Upper lobe of left lung (tissue), 6 donors: Measurements from ENCODE around the gene GAMT. TPM values are rescaled to one million over a fixed set of nuclear protein-coding genes. Genes with fewer than 3 reads are reported as not detected.

Experiments
- ATAC-seq, 2 donors: fragments of 200-7000 bp; cut with Tn5 transposase; one replicate each; pipeline ENCODE4 v1.9.1; 2022; ENCODE audit warnings: mild to moderate bottlenecking in 2 of 2, moderate library complexity in 2 of 2; ENCODE audit not compliant: low FRiP score in 2 of 2
- DNase-seq, 2 donors: peaks; one replicate each; pipeline ENCODE4 v3.0.0-alpha.2; 2019 to 2020
- H3K27ac ChIP-seq, 4 donors: fragments of 200-600 bp; sonication (generic); one replicate each; pipeline ENCODE4 v1.5.1; 2016 to 2019
- H3K27me3 ChIP-seq, 4 donors: fragments of 200-600 bp; sonication (generic); one replicate each; pipeline ENCODE4 v1.5.1; 2017 to 2019
- H3K36me3 ChIP-seq, 4 donors: fragments of 200-600 bp; sonication (generic); one replicate each; pipeline ENCODE4 v1.5.1; 2016 to 2019
- H3K4me1 ChIP-seq, 4 donors: fragments of 200-600 bp; sonication (generic); one replicate each; pipeline ENCODE4 v1.5.1; 2018 to 2019
- H3K4me3 ChIP-seq, 4 donors: fragments of 200-600 bp; sonication (generic); one replicate each; pipeline ENCODE4 v1.5.1; 2017 to 2019; ENCODE audit warnings: mild to moderate bottlenecking in 2 of 4, moderate library complexity in 1 of 4
- H3K9me3 ChIP-seq, 4 donors: fragments of 200-600 bp; sonication (generic); one replicate each; pipeline ENCODE4 v1.5.1; 2018 to 2019
- EP300 ChIP-seq, 4 donors: sonication (generic); formaldehyde crosslinking; IDR thresholded peaks; one replicate each; pipeline ENCODE4 v1.5.1; 2017; ENCODE audit warnings: antibody characterized with exemption in 4 of 4, control low read depth in 2 of 4
- POLR2A ChIP-seq, 4 donors: fragments of 450-650 bp; IDR thresholded peaks; one replicate each; pipeline ENCODE4 v1.5.1; 2016 to 2017; ENCODE audit warnings: antibody characterized with exemption in 4 of 4, mild to moderate bottlenecking in 2 of 4
- POLR2AphosphoS5 ChIP-seq, 2 donors: sonication (generic); formaldehyde crosslinking; IDR thresholded peaks; one replicate each; pipeline ENCODE4 v1.5.1; 2017; ENCODE audit warnings: antibody characterized with exemption in 2 of 2
- WGBS, 2 donors: methylation state at CpG; one replicate each; pipeline ENCODE4 v1.1.5; 2017 to 2018; 5-methylcytosine and 5-hydroxymethylcytosine counted together
- total RNA-seq, 6 donors: library from RNA; depleted of rRNA in 4 of 6; stranded (reverse); fragments of >200 nt in 4 of 6; gene quantifications; one replicate each; pipeline versions ENCODE4 v1.1.0 to v1.2.1, GENCODE V29; 2016 to 2021
- TF ChIP-seq, protein P1 (sequence below), 6 experiments: fragments of 450-650 bp in 4 of 6; fragments of 200-600 bp in 2 of 6; sonication (generic) in 2 of 6; IDR thresholded peaks; one replicate each; pipeline ENCODE4 v1.5.1; 2016 to 2019; ENCODE audit warnings: antibody characterized with exemption in 6 of 6
- donor health status: DM: no; HTN: no; CAD: no; lungs with moderate emphysema.
- donor health status: DM: no; HTN: yes; CAD: no; lungs with severe emphysema.

The GAMT gene
- total RNA-seq, 6 donors from 2014 or later = 4.0 to 12.1 (median 8.1) TPM

GRCh38 chr19:1446713-1447481 lies 45.6 kb upstream of the GAMT start:
- TF ChIP-seq POLR2AphosphoS5 (IDR thresholded peaks at IDR 0.05) (no peak), POLR2A (IDR thresholded peaks at IDR 0.05) (no peak), EP300 (IDR thresholded peaks at IDR 0.05) (no peak)
- TF ChIP-seq, protein P1, sequence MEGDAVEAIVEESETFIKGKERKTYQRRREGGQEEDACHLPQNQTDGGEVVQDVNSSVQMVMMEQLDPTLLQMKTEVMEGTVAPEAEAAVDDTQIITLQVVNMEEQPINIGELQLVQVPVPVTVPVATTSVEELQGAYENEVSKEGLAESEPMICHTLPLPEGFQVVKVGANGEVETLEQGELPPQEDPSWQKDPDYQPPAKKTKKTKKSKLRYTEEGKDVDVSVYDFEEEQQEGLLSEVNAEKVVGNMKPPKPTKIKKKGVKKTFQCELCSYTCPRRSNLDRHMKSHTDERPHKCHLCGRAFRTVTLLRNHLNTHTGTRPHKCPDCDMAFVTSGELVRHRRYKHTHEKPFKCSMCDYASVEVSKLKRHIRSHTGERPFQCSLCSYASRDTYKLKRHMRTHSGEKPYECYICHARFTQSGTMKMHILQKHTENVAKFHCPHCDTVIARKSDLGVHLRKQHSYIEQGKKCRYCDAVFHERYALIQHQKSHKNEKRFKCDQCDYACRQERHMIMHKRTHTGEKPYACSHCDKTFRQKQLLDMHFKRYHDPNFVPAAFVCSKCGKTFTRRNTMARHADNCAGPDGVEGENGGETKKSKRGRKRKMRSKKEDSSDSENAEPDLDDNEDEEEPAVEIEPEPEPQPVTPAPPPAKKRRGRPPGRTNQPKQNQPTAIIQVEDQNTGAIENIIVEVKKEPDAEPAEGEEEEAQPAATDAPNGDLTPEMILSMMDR (IDR thresholded peaks at IDR 0.05) = no peak
- DNase-seq (peak in 1 of 2 donors; percentile 89), ATAC-seq (no peak)
- 3 to 10% methylated on average over 14 to 42 of the region's 63 CpGs for WGBS, 2 donors
- Histone ChIP-seq H3K27me3 (peaks cover 3 to 61% (median 42%) of the 10 kb centered on the region in 4 donors), H3K36me3 (peaks cover 0 to 12% (median 9%) of the 10 kb centered on the region in 4 donors), H3K4me1 (peaks cover 22 to 36% (median 26%) of the 10 kb centered on the region in 4 donors), H3K4me3 (peak overlapping the region in 1 of 4 donors; percentile 50), H3K9me3 (no peaks in the 10 kb centered on the region), H3K27ac (no peak overlapping the region)

GRCh38 chr19:1445932-1446712 lies 44.8 kb upstream of the GAMT start:
- ATAC-seq = peak in 1 of 2 donors; percentile 34

DNA sequence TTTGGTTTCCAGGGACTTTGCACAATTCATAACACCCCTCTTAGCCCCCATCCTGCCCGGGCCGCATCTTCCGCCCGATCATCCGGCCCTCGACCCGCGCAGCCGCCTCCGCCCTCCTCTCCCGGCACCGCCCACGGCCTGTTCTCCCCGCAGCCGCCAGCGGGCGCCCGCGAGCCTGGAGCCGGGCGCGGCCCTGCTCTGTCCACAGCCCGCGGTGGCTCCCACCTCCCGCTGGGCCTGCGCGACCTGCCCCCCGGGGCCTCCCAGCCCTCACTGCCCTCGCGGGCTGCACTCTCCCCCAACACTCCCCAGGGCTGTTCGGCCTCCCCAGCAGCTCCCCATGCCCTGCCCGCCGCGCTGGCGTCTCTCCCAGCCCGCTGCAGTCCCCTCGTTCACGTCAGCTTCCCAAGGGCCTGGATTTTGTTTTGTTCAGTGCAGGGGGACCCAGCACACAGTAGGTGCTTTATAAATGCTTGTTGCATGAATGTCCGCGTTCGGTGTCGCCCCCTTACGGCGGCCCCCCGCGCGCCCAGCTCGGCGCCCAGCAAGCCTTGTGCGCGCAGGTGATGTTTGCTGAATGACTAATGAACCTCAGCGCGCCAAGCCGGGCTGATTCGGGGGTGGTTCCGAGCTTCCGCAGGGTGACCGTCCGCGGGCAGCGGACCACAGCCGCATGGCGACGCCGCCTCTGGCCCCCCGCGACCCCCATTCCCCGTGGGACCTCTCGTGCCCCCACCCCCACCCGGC lies 44.0 kb upstream of the GAMT start:
- 3 to 4% methylated on average over 32 to 34 of the region's 70 CpGs for WGBS, 2 donors
- Histone ChIP-seq H3K27ac (peak overlapping the region in 2 of 4 donors; percentile 28 to 31), H3K36me3 (peaks cover 15 to 27% (median 23%) of the 10 kb centered on the region in 4 donors), H3K9me3 (no peaks in the 10 kb centered on the region), H3K4me3 (peak overlapping the region in 3 of 4 donors; percentile 36 to 50 (median 45)), H3K4me1 (peaks cover 22 to 43% (median 28%) of the 10 kb centered on the region in 4 donors), H3K27me3 (peaks cover under 1 to 45% (median 32%) of the 10 kb centered on the region in 4 donors)
- peak; percentile 90 to 95 for ATAC-seq
- DNase-seq = peak; percentile 74 to 96
- TF ChIP-seq, protein P1 (IDR thresholded peaks at IDR 0.05) = peak; percentile 93 to 97 (median 95)
- TF ChIP-seq POLR2A (IDR thresholded peaks at IDR 0.05) (no peak), POLR2AphosphoS5 (IDR thresholded peaks at IDR 0.05) (no peak), EP300 (IDR thresholded peaks at IDR 0.05) (no peak)

More at GRCh38 chr19:1445932-1446712, 44.8 kb upstream of the GAMT start:
- Histone ChIP-seq H3K27me3 (peaks cover 3 to 53% (median 38%) of the 10 kb centered on the region in 4 donors), H3K9me3 (no peaks in the 10 kb centered on the region), H3K4me1 (peaks cover 22 to 36% (median 26%) of the 10 kb centered on the region in 4 donors), H3K4me3 (peak overlapping the region in 3 of 4 donors; percentile 36 to 50 (median 45)), H3K27ac (no peak overlapping the region), H3K36me3 (peaks cover 7 to 20% (median 15%) of the 10 kb centered on the region in 4 donors)
- TF ChIP-seq POLR2A (IDR thresholded peaks at IDR 0.05) (no peak), POLR2AphosphoS5 (IDR thresholded peaks at IDR 0.05) (no peak), EP300 (IDR thresholded peaks at IDR 0.05) (no peak)
- TF ChIP-seq, protein P1 (IDR thresholded peaks at IDR 0.05) = no peak
- DNase-seq = peak in 1 of 2 donors; percentile 87
- 8% methylated on average over 27 of the region's 99 CpGs; no CpG with 5 or more reads in 1 of the 2 donors for WGBS, 2 donors

GRCh38 chr19:1441677-1442438 lies 40.5 kb upstream of the GAMT start:
- Histone ChIP-seq H3K9me3 (no peaks in the 10 kb centered on the region), H3K4me3 (no peak overlapping the region), H3K27me3 (peaks cover 0 to 17% (median 13%) of the 10 kb centered on the region in 4 donors), H3K27ac (no peak overlapping the region), H3K36me3 (peaks cover 21 to 37% (median 30%) of the 10 kb centered on the region in 4 donors), H3K4me1 (peaks cover 37 to 53% (median 45%) of the 10 kb centered on the region in 4 donors)
- TF ChIP-seq POLR2AphosphoS5 (IDR thresholded peaks at IDR 0.05) (no peak), POLR2A (IDR thresholded peaks at IDR 0.05) (no peak)
- 87 to 88% methylated on average over 23 to 25 of the region's 25 CpGs for WGBS, 2 donors
- peak in 1 of 2 donors; percentile 64 for DNase-seq
- ATAC-seq = no peak
